Measurements from ENCODE around the gene GRM7.

The GRM7 gene

GRCh38 chr3:7264196-7264526 lies 403.2 kb downstream of the GRM7 start:
- no peak for TF ChIP-seq REST (IDR thresholded peaks at IDR 0.05; ENCODE audit: insufficient read depth in 1 of 2, low read depth in 2 of 2, low read length in 2 of 2)
- TF ChIP-seq POLR2AphosphoS5 (IDR thresholded peaks at IDR 0.05; ENCODE audit: low read depth, low read length), result no peak
- no peak for TF ChIP-seq TAF1 (IDR thresholded peaks at IDR 0.05; ENCODE audit: borderline replicate concordance, insufficient read depth, low read length)
- no peak for TF ChIP-seq SIN3A (IDR thresholded peaks at IDR 0.05; ENCODE audit: borderline replicate concordance, insufficient read depth, low read length)
- TF ChIP-seq FOXP2 (optimal IDR thresholded peaks at IDR 0.05; ENCODE audit: borderline replicate concordance, extremely low read depth, extremely low read length, insufficient read depth), result no peak

- TF ChIP-seq SIN3A (IDR thresholded peaks at IDR 0.05; ENCODE audit: borderline replicate concordance, insufficient read depth, low read length), result no peak
- TF ChIP-seq FOXP2 (optimal IDR thresholded peaks at IDR 0.05; ENCODE audit: borderline replicate concordance, extremely low read depth, extremely low read length, insufficient read depth), result no peak
- TF ChIP-seq TAF1 (IDR thresholded peaks at IDR 0.05; ENCODE audit: borderline replicate concordance, insufficient read depth, low read length), result no peak
- TF ChIP-seq POLR2AphosphoS5 (IDR thresholded peaks at IDR 0.05; ENCODE audit: low read depth, low read length), result no peak
- no peak for TF ChIP-seq REST (IDR thresholded peaks at IDR 0.05; ENCODE audit: insufficient read depth in 1 of 2, low read depth in 2 of 2, low read length in 2 of 2)
Observed at GRCh38 chr3:7265736-7266135, 404.8 kb downstream of the GRM7 start.

GRCh38 chr3:7266551-7266950 lies 405.6 kb downstream of the GRM7 start:
- TF ChIP-seq FOXP2 (optimal IDR thresholded peaks at IDR 0.05; ENCODE audit: borderline replicate concordance, extremely low read depth, extremely low read length, insufficient read depth) (no peak), TAF1 (IDR thresholded peaks at IDR 0.05; ENCODE audit: borderline replicate concordance, insufficient read depth, low read length) (no peak), SIN3A (IDR thresholded peaks at IDR 0.05; ENCODE audit: borderline replicate concordance, insufficient read depth, low read length) (no peak), REST (IDR thresholded peaks at IDR 0.05; ENCODE audit: insufficient read depth in 1 of 2, low read depth in 2 of 2, low read length in 2 of 2) (no peak), POLR2AphosphoS5 (IDR thresholded peaks at IDR 0.05; ENCODE audit: low read depth, low read length) (no peak)

- no peak for TF ChIP-seq REST (IDR thresholded peaks at IDR 0.05; ENCODE audit: insufficient read depth in 1 of 2, low read depth in 2 of 2, low read length in 2 of 2)
- no peak for TF ChIP-seq TAF1 (IDR thresholded peaks at IDR 0.05; ENCODE audit: borderline replicate concordance, insufficient read depth, low read length)
- TF ChIP-seq SIN3A (IDR thresholded peaks at IDR 0.05; ENCODE audit: borderline replicate concordance, insufficient read depth, low read length), result no peak
- TF ChIP-seq FOXP2 (optimal IDR thresholded peaks at IDR 0.05; ENCODE audit: borderline replicate concordance, extremely low read depth, extremely low read length, insufficient read depth), result no peak
- TF ChIP-seq POLR2AphosphoS5 (IDR thresholded peaks at IDR 0.05; ENCODE audit: low read depth, low read length), result no peak
Observed at GRCh38 chr3:7270731-7271130, 409.8 kb downstream of the GRM7 start.

GRCh38 chr3:7271631-7272030 lies 410.7 kb downstream of the GRM7 start:
- TF ChIP-seq SIN3A (IDR thresholded peaks at IDR 0.05; ENCODE audit: borderline replicate concordance, insufficient read depth, low read length), result no peak
- TF ChIP-seq POLR2AphosphoS5 (IDR thresholded peaks at IDR 0.05; ENCODE audit: low read depth, low read length), result no peak
- TF ChIP-seq TAF1 (IDR thresholded peaks at IDR 0.05; ENCODE audit: borderline replicate concordance, insufficient read depth, low read length), result no peak
- TF ChIP-seq REST (IDR thresholded peaks at IDR 0.05; ENCODE audit: insufficient read depth in 1 of 2, low read depth in 2 of 2, low read length in 2 of 2), result no peak
- TF ChIP-seq FOXP2 (optimal IDR thresholded peaks at IDR 0.05; ENCODE audit: borderline replicate concordance, extremely low read depth, extremely low read length, insufficient read depth), result no peak

All from PFSK-1 (cell line).